ENCODE measurements around the gene MIPOL1.
"Not testable (repeated sequence)": the region's sequence is repeated elsewhere in the genome, so short reads cannot be mapped to it uniquely, and the experiment has no call there.

Gene MIPOL1

DNA sequence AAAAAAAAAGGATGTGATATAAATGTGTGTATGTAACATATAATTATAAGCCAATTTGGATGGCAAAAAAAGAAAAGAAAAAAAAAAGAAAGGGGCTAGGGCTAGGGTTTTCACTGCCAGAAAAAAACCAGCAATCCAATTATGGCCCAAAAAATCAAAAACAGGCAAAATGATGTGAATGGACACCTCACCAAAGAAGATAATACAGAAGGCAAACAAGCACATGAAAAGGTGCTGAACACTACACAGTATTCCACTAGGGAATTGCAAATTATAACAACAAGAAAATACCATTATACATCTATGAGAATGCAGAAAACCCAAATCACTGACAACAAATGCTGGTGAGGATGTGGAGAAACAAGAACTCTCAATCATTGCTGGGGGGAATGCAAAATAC lies 12.1 kb upstream of the MIPOL1 start:
- H3K4me3 ChIP-seq (ENCODE audit: low read length): no peak overlapping the region
- DNase-seq (ENCODE audit: low read depth, low spot score): no peak

DNA sequence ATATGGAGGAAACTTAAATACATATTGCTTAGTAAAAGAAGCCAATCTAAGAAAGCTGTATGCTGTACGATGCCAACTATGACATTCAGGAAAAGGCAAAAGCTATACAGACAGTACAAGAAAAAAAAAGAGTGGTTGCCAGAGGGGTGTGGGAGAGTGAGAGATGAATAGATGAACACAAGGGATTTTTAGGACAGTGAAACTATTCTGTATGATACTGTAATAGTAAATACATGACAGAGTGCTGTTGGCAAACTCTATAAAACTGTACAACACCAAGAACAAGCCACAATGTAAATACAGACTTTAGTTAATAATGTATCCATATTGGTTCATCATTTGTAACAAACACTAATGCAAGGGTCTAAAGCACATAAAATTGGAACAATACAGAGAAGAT lies 10.9 kb upstream of the MIPOL1 start:
- H3K4me3 ChIP-seq (ENCODE audit: low read length): no peak overlapping the region
- no peak for DNase-seq (ENCODE audit: low read depth, low spot score)

DNA sequence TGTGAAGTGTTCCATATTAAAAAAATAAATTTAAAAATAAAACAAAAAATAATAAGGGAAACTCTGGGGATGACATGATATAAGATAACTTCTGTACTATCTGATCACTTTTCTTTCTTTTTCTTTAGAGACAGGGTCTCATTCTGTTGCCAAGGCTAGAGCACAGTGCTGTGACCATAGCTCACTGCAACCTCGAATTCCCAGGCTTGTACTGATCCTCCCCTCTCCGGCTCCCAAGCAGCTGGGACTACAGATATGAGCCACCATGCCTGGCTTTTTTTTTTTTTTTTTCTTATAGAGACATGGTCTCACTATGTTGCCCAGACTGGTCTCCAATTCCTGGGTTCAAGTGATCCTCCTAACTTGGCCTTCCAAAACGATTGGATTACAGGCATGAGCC lies 10.4 kb upstream of the MIPOL1 start:
- no peak for DNase-seq (ENCODE audit: low read depth, low spot score)
- H3K4me3 ChIP-seq (ENCODE audit: low read length): no peak overlapping the region

DNA sequence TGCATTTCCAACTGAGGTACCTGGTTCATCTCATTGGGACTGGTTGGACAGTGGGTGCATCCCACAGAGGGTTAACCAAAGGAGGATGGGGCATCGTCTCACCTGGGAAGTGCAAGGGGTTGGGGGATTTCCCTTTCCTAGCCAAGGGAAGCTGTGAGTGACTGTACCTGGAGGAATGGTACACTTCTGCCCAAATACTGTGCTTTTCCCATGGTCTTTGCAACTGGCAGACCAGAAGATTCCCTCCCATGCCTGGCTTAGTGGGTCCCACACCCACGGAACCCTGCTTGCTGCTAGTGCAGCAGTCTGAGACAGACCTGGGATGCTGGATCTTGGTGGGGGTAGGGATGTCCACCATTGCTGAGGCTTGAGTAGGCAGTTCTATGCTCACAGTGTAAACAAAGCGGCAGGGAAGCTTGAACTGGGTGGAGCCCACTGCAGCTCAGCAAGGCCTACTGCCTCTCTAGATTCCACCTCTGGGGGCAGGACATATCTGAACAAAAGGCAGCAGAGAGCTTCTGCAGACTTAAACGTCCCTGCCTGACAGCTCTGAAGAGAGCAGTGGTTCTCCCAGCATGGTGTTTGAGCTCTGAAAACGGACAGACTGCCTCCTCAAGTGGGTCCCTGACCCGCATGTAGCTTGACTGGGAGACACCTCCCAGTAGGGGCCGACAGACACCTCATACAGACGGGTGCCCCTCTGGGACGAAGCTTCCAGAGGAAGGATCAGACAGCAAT lies 9.7 kb upstream of the MIPOL1 start:
- not testable (repeated sequence) for H3K4me3 ChIP-seq (ENCODE audit: low read length); DNase-seq (ENCODE audit: low read depth, low spot score)

DNA sequence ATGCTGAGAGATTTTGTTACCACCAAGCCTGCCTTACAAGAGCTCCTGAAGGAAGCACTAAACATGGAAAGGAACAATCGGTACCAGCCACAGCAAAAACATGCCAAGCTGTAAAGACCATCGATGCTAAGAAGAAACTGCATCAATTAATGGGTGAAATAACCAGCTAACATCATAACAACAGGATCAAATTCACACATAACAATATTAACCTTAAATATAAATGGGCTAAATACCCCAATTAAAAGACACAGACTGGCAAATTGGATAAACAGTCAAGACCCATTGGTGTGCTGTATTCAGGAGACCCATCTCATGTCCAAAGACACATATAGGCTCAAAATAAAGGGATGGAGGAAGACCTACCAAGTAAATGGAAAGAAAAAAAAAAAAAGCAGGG lies 8.0 kb upstream of the MIPOL1 start:
- not testable (repeated sequence) for DNase-seq (ENCODE audit: low read depth, low spot score); H3K4me3 ChIP-seq (ENCODE audit: low read length)

DNA sequence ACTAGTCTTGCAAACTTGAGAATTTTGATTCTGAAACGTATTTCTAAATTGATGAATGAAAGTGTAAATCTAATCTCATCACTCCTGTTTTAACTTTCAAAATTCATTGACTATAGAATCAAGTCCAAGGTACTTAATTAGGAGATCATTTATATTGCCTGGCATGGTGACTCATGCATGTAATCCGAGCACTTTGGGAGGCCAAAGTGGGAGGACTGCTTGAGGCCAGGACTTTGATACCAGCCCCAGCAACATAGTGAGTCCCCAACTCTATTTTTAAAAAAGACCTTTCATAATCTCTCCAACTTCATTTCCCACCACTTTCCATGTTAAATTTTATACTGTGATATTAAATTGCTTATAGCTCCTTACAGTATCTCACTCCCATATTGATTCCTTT lies 3.0 kb upstream of the MIPOL1 start:
- no peak for DNase-seq (ENCODE audit: low read depth, low spot score)
- H3K4me3 ChIP-seq (ENCODE audit: low read length): no peak overlapping the region

DNA sequence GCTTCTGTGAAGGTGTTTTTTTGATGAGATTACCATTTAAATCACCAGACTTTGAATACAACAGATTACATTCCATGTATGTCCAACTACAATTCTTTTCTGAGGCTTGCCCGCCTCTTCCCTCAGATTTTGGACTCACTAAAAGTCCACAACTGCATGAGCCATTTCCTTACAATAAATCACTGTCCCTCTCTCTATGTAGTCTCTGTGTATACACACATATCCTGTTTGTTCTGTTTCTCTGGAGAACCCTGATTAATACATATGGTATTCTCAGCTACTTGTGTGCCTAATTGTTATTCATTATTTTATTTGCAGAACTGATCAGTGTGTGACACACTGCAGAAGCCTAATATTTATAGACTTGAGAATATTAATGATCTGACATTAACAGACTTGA lies 2.4 kb upstream of the MIPOL1 start:
- H3K4me3 ChIP-seq (ENCODE audit: low read length): no peak overlapping the region
- DNase-seq (ENCODE audit: low read depth, low spot score): no peak

DNA sequence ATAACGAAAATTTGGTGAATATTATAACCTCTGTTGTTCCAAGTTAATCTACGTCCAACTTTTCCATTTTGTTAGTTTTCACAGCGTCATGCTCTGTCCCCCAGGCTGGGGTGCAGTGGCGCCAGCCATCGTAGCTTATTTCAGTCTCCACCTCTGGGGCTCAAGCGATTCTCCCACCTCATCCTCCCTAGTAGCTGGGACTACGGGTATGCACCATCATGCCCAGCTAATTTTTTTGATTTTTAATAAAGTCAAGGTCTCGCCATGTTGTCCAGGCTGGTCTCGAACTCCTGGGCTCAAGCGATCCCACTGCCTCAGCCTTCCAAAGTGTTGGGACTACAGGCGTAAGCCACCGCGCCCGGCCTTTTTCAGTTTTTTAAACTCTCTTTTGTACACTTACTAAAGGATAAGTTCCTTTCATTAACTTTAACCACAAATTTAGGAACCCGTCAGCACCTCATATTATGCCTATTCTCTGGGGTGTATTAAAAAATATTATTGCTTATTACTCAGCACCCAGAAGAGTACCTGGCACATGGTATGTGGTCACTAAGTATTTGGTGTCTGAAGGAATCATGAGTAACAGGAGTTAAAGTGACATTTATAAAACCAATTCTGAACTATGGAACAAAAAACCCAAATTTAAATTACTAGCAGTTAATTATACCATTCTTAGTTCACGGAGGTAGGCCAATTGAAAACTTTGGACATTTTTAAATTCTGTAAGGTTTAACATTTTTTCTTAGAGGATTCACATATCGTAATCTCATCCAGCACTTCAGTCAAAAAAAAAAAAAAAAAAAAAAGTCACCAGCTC lies 925 bp upstream of the MIPOL1 start:
- DNase-seq (ENCODE audit: low read depth, low spot score): no peak
- no peak overlapping the region for H3K4me3 ChIP-seq (ENCODE audit: low read length)

DNA sequence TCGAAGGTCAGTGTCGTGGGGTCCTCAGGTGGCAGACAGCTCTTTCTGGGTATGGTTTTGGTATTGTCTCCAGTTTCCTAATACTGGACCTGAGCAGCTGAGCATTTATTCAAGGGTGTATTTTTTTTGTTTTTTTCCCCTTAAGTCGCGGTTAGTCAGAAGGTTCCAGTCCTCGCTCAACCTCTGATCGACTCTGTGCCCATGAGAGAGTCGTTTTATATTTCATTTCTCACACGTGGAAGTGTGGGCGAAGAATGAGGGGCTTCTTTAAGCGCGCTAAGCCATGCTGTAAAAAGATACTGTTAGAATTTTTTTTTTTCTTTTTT lies 499 bp downstream of the MIPOL1 start:
- H3K4me3 ChIP-seq (ENCODE audit: low read length): no peak overlapping the region
- DNase-seq (ENCODE audit: low read depth, low spot score): no peak

DNA sequence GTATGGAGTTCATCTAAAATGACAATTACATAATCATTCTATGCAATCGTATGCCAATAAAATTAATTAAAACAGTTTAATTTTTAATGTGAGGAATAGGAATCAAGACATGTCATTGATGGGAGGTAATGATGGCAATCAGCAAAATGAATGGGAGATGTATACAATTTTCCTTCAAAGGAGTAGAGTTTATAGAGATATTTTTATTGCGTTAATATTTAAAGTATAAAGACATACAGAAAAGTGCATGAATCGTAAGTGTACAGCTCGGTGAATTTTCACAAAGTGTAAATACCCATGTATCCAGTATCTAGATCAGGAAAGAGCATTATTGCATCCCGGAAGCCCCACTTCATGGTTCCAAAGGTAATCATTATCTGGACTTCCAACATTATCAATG lies 1.2 kb downstream of the MIPOL1 start:
- DNase-seq (ENCODE audit: low read depth, low spot score): no peak
- no peak overlapping the region for H3K4me3 ChIP-seq (ENCODE audit: low read length)

DNA sequence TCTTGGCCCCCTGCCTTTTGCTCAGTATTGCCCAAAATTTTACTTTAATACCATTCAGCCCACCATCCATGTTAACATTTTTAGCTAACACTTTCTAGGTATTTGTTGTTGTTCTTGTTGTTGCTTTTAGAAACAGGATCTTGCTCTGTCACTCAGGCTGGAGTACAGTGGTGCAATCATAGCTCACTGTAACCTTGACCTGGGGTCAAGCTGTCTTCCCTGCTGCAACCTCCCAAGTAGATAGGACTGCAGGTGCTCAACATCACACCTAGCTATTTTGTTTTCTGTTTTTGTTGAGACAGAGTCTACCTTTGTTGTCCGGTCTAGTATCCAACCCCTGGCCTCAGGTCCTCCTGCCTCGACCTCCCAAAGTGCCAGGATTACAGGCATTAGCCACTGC lies 4.0 kb downstream of the MIPOL1 start:
- no peak for DNase-seq (ENCODE audit: low read depth, low spot score)
- no peak overlapping the region for H3K4me3 ChIP-seq (ENCODE audit: low read length)

DNA sequence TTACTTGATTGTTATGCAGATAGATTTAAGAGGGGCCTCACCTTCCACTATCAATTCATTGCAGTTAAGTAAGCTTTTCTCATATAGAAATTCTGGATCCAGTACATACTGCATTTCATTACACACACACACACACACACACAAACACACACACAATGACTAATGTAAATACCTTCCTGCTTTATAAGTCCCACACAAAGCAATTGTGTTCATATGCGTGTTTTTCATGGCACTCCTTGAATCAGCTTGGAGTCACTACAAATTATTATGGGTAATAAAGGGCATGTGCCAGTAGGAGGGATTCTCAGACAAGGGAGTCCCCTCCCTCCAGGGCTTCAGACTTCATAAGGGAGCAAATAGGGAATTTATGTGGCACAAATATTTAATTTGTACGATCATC lies 4.5 kb downstream of the MIPOL1 start:
- no peak overlapping the region for H3K4me3 ChIP-seq (ENCODE audit: low read length)
- DNase-seq (ENCODE audit: low read depth, low spot score): no peak

DNA sequence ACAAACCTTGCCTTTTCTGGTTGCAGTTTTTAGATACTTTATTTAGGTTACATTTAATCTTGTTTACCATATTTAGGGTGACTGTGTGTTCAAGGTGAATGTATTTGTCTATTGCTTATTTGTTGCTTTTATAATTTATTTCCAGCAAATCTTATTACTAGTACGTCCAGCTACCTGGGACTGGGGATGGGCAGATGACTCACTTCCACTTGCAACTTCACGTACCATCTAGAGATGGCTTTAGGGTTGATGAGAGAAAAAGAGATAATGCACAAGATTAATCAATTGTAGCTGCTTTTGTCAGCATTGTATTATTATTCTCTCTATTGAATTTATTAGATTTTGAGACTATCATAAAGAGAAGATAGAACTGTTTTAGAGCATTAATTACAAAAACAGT lies 5.1 kb downstream of the MIPOL1 start:
- no peak overlapping the region for H3K4me3 ChIP-seq (ENCODE audit: low read length)
- DNase-seq (ENCODE audit: low read depth, low spot score): no peak

DNA sequence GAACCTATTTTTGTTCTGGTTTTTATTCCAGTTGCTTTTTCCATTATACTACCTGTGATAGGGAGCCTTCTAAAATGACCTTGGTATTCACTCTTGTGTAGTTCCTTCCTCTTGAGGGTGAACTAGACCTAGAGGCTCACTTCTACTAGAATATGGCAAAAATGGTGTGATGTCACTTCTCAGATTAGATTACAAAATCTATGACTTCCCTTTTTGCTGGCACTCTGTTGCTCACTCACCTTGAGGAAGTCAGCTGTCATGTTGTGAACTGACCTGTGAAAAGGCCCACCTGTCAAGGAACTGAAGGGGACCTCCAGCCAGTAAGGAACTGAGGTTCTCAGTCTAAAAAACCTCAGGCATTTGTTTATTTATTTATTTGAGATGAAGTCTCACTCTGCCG lies 5.7 kb downstream of the MIPOL1 start:
- no peak for DNase-seq (ENCODE audit: low read depth, low spot score)
- no peak overlapping the region for H3K4me3 ChIP-seq (ENCODE audit: low read length)

DNA sequence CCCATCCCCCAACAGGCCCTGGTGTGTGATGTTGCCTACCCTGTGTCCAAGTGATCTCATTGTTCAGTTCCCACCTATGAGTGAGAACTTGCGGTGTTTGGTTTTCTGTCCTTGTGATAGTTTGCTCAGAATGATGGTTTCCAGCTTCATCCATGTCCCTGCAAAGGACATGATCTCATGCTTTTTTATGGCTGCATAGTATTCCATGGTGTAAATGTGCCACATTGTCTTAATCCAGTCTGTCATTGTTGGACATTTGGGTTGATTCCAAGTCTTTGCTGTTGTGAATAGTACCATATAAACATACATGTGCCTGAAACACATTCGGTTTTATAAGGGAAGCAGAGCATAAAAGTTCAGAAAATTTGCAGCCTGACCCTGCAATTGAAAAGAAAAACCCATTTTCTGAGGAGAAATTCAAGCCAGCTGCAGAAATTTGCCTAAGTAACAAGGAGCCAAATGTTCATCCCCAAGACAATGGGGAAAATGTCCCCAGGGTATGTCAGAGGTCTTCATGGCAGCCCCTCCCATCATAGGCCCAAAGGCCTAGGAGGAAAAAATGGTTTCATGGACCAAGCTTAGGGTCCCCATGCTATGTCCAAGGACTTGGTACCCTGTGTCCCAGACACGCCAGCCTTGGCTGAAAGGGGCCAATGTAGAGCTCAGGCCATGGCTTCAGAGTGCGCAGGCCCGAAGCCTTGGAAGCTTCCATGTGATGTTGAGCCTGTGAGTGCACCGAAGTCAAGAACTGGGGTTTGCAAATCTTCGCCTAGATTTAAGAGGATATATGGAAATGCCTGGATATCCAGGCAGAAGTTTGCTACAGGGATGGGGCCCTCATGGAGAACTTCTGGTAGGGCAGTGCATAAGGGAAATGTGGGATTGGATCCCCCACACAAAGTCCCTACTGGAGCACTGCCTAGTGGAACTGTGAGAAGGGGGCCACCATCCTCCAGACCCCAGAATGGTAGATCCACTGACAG lies 8.2 kb downstream of the MIPOL1 start:
- DNase-seq (ENCODE audit: low read depth, low spot score); H3K4me3 ChIP-seq (ENCODE audit: low read length): not testable (repeated sequence)

DNA sequence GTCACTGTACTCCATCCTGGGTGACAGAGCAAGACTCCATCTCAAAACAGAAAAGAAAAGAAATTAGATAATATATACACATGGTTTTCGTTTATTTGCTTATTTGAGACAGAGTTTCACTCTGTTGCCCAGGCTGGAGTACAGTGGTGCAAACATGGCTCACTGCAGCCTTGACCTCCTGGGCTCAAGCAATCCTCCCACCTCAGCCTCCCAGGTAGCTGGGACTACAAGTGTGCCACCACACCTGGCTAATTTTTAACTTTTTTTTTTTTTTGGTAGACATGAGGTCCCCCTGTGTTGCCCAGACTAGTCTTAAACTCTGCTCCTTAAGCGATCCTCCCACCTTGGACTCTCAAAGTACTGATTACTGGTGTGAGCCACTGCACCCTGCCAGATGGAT lies 11.9 kb downstream of the MIPOL1 start:
- not testable (repeated sequence) for DNase-seq (ENCODE audit: low read depth, low spot score); H3K4me3 ChIP-seq (ENCODE audit: low read length)

DNA sequence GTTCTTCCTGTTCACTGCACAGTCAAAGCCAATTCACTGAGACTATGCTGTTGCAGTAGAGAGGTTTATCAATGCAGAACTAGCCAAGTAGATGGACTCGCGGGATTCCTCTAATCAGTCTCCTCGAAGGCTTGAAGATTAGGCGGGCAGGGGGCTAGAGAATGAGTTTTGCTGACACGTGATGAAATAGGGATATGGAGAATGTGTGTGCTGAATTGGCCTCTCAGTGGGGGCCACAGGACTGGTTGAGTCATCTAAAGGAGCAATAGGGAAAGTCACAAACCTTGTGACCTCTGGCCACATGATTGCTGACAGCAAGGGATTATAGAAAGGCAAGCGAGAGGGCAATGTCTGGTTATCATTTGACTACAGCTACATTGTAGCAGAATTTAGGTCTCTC lies 12.7 kb downstream of the MIPOL1 start:
- DNase-seq (ENCODE audit: low read depth, low spot score): no peak
- no peak overlapping the region for H3K4me3 ChIP-seq (ENCODE audit: low read length)

DNA sequence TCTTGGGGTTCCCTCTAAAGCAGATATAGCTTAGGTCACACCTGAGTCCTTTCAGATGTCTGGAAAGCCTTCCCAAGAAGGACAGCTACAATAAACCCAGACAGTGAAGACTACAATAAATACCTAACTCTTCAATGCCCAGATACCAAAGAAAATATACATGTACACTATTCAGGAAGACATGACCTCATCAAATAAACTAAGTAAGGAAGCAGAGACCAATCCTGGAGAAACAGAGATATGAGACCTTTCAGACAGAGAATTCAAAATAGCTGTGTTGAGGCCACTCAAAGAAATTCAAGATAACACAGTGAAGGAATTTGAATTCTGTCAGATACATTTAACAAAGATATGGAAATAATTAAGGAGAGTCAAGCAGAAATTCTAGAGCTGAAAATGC lies 15.3 kb downstream of the MIPOL1 start:
- no peak for DNase-seq (ENCODE audit: low read depth, low spot score)
- no peak overlapping the region for H3K4me3 ChIP-seq (ENCODE audit: low read length)

DNA sequence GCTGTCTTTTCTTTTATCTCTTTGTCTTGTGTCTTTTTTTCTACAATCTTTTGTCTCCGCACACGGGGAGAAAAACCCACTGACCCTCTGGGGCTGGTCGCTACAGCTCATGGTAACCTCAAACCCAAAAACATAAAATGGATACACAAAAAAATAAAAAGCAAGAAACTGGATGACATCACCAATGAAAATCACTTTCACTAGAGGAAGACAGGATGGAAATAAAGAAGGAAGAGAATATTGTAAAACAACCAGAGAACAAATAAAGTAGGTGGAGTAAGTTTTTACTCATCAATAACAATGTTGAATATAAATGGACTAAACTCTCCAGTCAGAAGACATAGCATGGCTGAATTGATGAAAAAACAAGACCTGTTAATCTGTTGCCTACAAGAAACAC lies 17.6 kb downstream of the MIPOL1 start:
- DNase-seq (ENCODE audit: low read depth, low spot score): no peak
- H3K4me3 ChIP-seq (ENCODE audit: low read length): no peak overlapping the region

DNA sequence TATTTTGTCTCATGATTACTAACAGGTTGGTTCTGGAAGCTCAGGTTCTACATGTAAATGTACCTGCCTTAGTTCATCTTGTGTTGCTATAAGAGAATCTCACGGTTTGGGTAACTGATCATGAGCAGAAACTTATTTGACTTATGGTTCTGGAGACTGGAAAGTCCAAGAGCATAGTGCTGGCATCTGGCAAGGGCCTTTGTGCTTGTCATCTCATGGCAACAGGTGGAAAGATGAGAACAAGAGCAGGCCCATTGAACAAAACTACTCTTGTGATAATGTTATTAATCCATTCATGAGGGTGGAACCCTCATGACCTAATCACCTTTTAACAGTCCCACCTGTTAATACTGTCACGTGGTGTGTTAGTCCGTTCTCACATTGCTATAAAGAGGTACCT lies 23.3 kb downstream of the MIPOL1 start:
- DNase-seq (ENCODE audit: low read depth, low spot score): no peak

More for the DNA sequence above, 23.3 kb downstream of the MIPOL1 start:
- H3K4me3 ChIP-seq (ENCODE audit: low read length): no peak overlapping the region
